Activated naive CD4-positive, alpha-beta T cell treated with anti-CD3 and anti-CD28 coated beads, Interleukin-2, amount 50 U/mL, for 24 hours (primary cell): ENCODE results near the gene GGTLC1.
"Not testable (repeated sequence)": the region's sequence is repeated elsewhere in the genome, so short reads cannot be mapped to it uniquely, and the experiment has no call there.

Experiments used
- H3K27ac Mint-ChIP-seq: one replicate; pipeline ENCODE4 v1.8.0; 2021; ENCODE audit warnings: mild to moderate bottlenecking, mixed read lengths
- H3K27me3 Mint-ChIP-seq: one replicate; pipeline ENCODE4 v1.8.0; 2021; ENCODE audit warnings: mixed read lengths
- H3K36me3 Mint-ChIP-seq: one replicate; pipeline ENCODE4 v1.8.0; 2021; ENCODE audit warnings: mixed read lengths
- H3K4me1 Mint-ChIP-seq: one replicate; pipeline ENCODE4 v1.8.0; 2021; ENCODE audit warnings: mixed read lengths
- H3K4me3 Mint-ChIP-seq: one replicate; pipeline ENCODE4 v1.8.0; 2021; ENCODE audit warnings: mild to moderate bottlenecking, mixed read lengths
- H3K9me3 Mint-ChIP-seq: one replicate; pipeline ENCODE4 v1.8.0; 2021; ENCODE audit warnings: mixed read lengths

GGTLC1 gene

GRCh38 chr20:23982112-23983018 lies 6.2 kb downstream of the GGTLC1 start:
- not testable (repeated sequence) for H3K36me3 Mint-ChIP-seq, H3K27me3 Mint-ChIP-seq, H3K4me3 Mint-ChIP-seq, H3K9me3 Mint-ChIP-seq, H3K4me1 Mint-ChIP-seq, H3K27ac Mint-ChIP-seq

GRCh38 chr20:23981526-23981925 lies 7.1 kb downstream of the GGTLC1 start:
- not testable (repeated sequence) for H3K9me3 Mint-ChIP-seq, H3K4me1 Mint-ChIP-seq, H3K27me3 Mint-ChIP-seq, H3K4me3 Mint-ChIP-seq, H3K27ac Mint-ChIP-seq, H3K36me3 Mint-ChIP-seq

- not testable (repeated sequence) for H3K4me1 Mint-ChIP-seq, H3K27ac Mint-ChIP-seq, H3K4me3 Mint-ChIP-seq, H3K27me3 Mint-ChIP-seq, H3K36me3 Mint-ChIP-seq, H3K9me3 Mint-ChIP-seq
Measured at GRCh38 chr20:23981014-23981413, 7.6 kb downstream of the GGTLC1 start.

GRCh38 chr20:23979899-23980811 lies 8.4 kb downstream of the GGTLC1 start:
- not testable (repeated sequence) for H3K9me3 Mint-ChIP-seq, H3K36me3 Mint-ChIP-seq, H3K27me3 Mint-ChIP-seq, H3K4me1 Mint-ChIP-seq, H3K4me3 Mint-ChIP-seq
- peak overlapping the region; percentile 56 for H3K27ac Mint-ChIP-seq

- H3K4me1 Mint-ChIP-seq, H3K27ac Mint-ChIP-seq, H3K27me3 Mint-ChIP-seq, H3K36me3 Mint-ChIP-seq, H3K9me3 Mint-ChIP-seq, H3K4me3 Mint-ChIP-seq: not testable (repeated sequence)
Measured at GRCh38 chr20:23979380-23979779, 9.2 kb downstream of the GGTLC1 start.

GRCh38 chr20:23978457-23978856 lies 10.1 kb downstream of the GGTLC1 start:
- not testable (repeated sequence) for H3K9me3 Mint-ChIP-seq, H3K27ac Mint-ChIP-seq, H3K4me1 Mint-ChIP-seq, H3K4me3 Mint-ChIP-seq, H3K36me3 Mint-ChIP-seq, H3K27me3 Mint-ChIP-seq

GRCh38 chr20:23974966-23975365 lies 13.6 kb downstream of the GGTLC1 start:
- no peak overlapping the region for H3K4me3 Mint-ChIP-seq
- H3K36me3 Mint-ChIP-seq, result no peaks in the 10 kb centered on the region
- no peak overlapping the region for H3K27ac Mint-ChIP-seq
- H3K27me3 Mint-ChIP-seq, result peaks cover 2% of the 10 kb centered on the region
- H3K4me1 Mint-ChIP-seq, result no peaks in the 10 kb centered on the region
- no peaks in the 10 kb centered on the region for H3K9me3 Mint-ChIP-seq

GRCh38 chr20:23971310-23971709 lies 17.3 kb downstream of the GGTLC1 start:
- H3K4me3 Mint-ChIP-seq, result no peak overlapping the region
- peaks cover 2% of the 10 kb centered on the region for H3K27me3 Mint-ChIP-seq
- peaks cover 1% of the 10 kb centered on the region for H3K36me3 Mint-ChIP-seq
- H3K27ac Mint-ChIP-seq, result no peak overlapping the region
- no peaks in the 10 kb centered on the region for H3K9me3 Mint-ChIP-seq
- H3K4me1 Mint-ChIP-seq, result no peaks in the 10 kb centered on the region

GRCh38 chr20:23970049-23970448 lies 18.5 kb downstream of the GGTLC1 start:
- H3K4me3 Mint-ChIP-seq, result no peak overlapping the region
- peaks cover 2% of the 10 kb centered on the region for H3K27me3 Mint-ChIP-seq
- peaks cover 1% of the 10 kb centered on the region for H3K36me3 Mint-ChIP-seq
- no peaks in the 10 kb centered on the region for H3K4me1 Mint-ChIP-seq
- no peak overlapping the region for H3K27ac Mint-ChIP-seq
- no peaks in the 10 kb centered on the region for H3K9me3 Mint-ChIP-seq

GRCh38 chr20:23967616-23967979 lies 21.0 kb downstream of the GGTLC1 start:
- H3K36me3 Mint-ChIP-seq, result peaks cover 3% of the 10 kb centered on the region
- H3K27ac Mint-ChIP-seq, result no peak overlapping the region
- H3K4me3 Mint-ChIP-seq, result no peak overlapping the region
- peaks cover 5% of the 10 kb centered on the region for H3K9me3 Mint-ChIP-seq
- H3K4me1 Mint-ChIP-seq, result no peaks in the 10 kb centered on the region
- H3K27me3 Mint-ChIP-seq, result peaks cover 2% of the 10 kb centered on the region

GRCh38 chr20:23966927-23967615 lies 21.5 kb downstream of the GGTLC1 start:
- H3K4me3 Mint-ChIP-seq, result no peak overlapping the region
- H3K27me3 Mint-ChIP-seq, result peaks cover 3% of the 10 kb centered on the region
- H3K4me1 Mint-ChIP-seq, result no peaks in the 10 kb centered on the region
- no peak overlapping the region for H3K27ac Mint-ChIP-seq
- peaks cover 3% of the 10 kb centered on the region for H3K36me3 Mint-ChIP-seq
- H3K9me3 Mint-ChIP-seq, result peaks cover 5% of the 10 kb centered on the region

- Mint-ChIP-seq H3K4me1 (no peaks in the 10 kb centered on the region), H3K9me3 (peaks cover 5% of the 10 kb centered on the region), H3K27me3 (peaks cover 3% of the 10 kb centered on the region), H3K4me3 (no peak overlapping the region), H3K36me3 (peaks cover 3% of the 10 kb centered on the region), H3K27ac (no peak overlapping the region)
Measured at GRCh38 chr20:23966298-23966697, 22.3 kb downstream of the GGTLC1 start.

- Mint-ChIP-seq H3K27me3 (peaks cover 3% of the 10 kb centered on the region), H3K4me3 (no peak overlapping the region), H3K27ac (no peak overlapping the region), H3K4me1 (no peaks in the 10 kb centered on the region), H3K9me3 (peaks cover 5% of the 10 kb centered on the region), H3K36me3 (peaks cover 3% of the 10 kb centered on the region)
Measured at GRCh38 chr20:23963941-23964340, 24.6 kb downstream of the GGTLC1 start.

GRCh38 chr20:23962272-23962671 lies 26.3 kb downstream of the GGTLC1 start:
- Mint-ChIP-seq H3K36me3 (peaks cover 3% of the 10 kb centered on the region), H3K4me3 (no peak overlapping the region), H3K9me3 (peaks cover 5% of the 10 kb centered on the region), H3K4me1 (no peaks in the 10 kb centered on the region), H3K27me3 (peaks cover 3% of the 10 kb centered on the region), H3K27ac (no peak overlapping the region)

- no peak overlapping the region for H3K27ac Mint-ChIP-seq
- H3K27me3 Mint-ChIP-seq, result peaks cover 3% of the 10 kb centered on the region
- H3K36me3 Mint-ChIP-seq, result no peaks in the 10 kb centered on the region
- H3K9me3 Mint-ChIP-seq, result peaks cover 1% of the 10 kb centered on the region
- H3K4me1 Mint-ChIP-seq, result peaks cover 3% of the 10 kb centered on the region
- no peak overlapping the region for H3K4me3 Mint-ChIP-seq
Measured at GRCh38 chr20:23959054-23959453, 29.5 kb downstream of the GGTLC1 start.

- H3K4me1 Mint-ChIP-seq, result peaks cover 3% of the 10 kb centered on the region
- peaks cover 2% of the 10 kb centered on the region for H3K27me3 Mint-ChIP-seq
- H3K27ac Mint-ChIP-seq, result no peak overlapping the region
- no peaks in the 10 kb centered on the region for H3K36me3 Mint-ChIP-seq
- H3K9me3 Mint-ChIP-seq, result no peaks in the 10 kb centered on the region
- H3K4me3 Mint-ChIP-seq, result no peak overlapping the region
Measured at GRCh38 chr20:23955896-23956295, 32.7 kb downstream of the GGTLC1 start.
